Panc1 (cell line): ENCODE results near the gene S1PR2. TPM values are rescaled to one million over a fixed set of nuclear protein-coding genes. Genes with fewer than 3 reads are reported as not detected.

Experiments
- ATAC-seq: fragments of 200-7000 bp; cut with Tn5 transposase; 2 replicates; pipeline ENCODE4 v1.9.1; 2020; ENCODE audit warnings: mild to moderate bottlenecking, moderate library complexity
- BruUV-seq: library from RNA; stranded (reverse); fragments of 400-500 nt; replicated peaks from 2 replicates; lab custom pipeline; 2021; lab: Mats Ljungman, UMichigan
- CTCF ChIA-PET: fragments of 300-600 bp; sonication (Branson Sonifier 250); formaldehyde crosslinking; loops from one replicate; lab custom pipeline; 2022; ENCODE audit warnings: antibody characterized with exemption; lab: Charles Lee
- POLR2A ChIA-PET: fragments of 300-600 bp; sonication (Branson Sonifier 250); formaldehyde crosslinking; loops from one replicate; lab custom pipeline; 2022; ENCODE audit warnings: antibody characterized with exemption; lab: Charles Lee
- DNase-seq: peaks from one replicate; pipeline ENCODE4 v3.0.0-alpha.2; 2010; ENCODE audit warnings: low read depth, low spot score
- H3K27ac ChIP-seq: 2 replicates; pipeline ENCODE4 v1.5.1; 2011; ENCODE audit warnings: mild to moderate bottlenecking, low read length, inconsistent platforms
- H3K27me3 ChIP-seq: fragments of 200-500 bp; sonication (Bioruptor generic); 2 replicates; pipeline ENCODE4 v1.6.0; 2014; ENCODE audit warnings: low read length, inconsistent platforms; ENCODE audit not compliant: control insufficient read depth, insufficient read depth
- H3K36me3 ChIP-seq: fragments of 200-500 bp; sonication (Bioruptor generic); 2 replicates; pipeline ENCODE4 v1.5.1; 2014; ENCODE audit warnings: inconsistent platforms, mild to moderate bottlenecking, low read length, moderate library complexity; ENCODE audit not compliant: control insufficient read depth, insufficient read depth
- H3K4me1 ChIP-seq: 2 replicates; pipeline ENCODE4 v1.5.1; 2011; ENCODE audit warnings: inconsistent platforms, mild to moderate bottlenecking, low read length, moderate library complexity; ENCODE audit not compliant: control insufficient read depth, insufficient read depth
- H3K4me3 ChIP-seq, 2 experiments: 2 replicates each; pipeline ENCODE4 v1.5.1; 2011 to 2012; ENCODE audit warnings: low read depth in 2 of 2, low read length in 2 of 2, mild to moderate bottlenecking in 2 of 2, inconsistent platforms in 1 of 2, moderate library complexity in 1 of 2
- H3K9me3 ChIP-seq: fragments of 200-500 bp; sonication (Bioruptor generic); 2 replicates; pipeline ENCODE4 v1.5.1; 2014; ENCODE audit warnings: low read depth, mild to moderate bottlenecking, inconsistent platforms, low read length, moderate library complexity; ENCODE audit not compliant: control insufficient read depth, insufficient read depth
- POLR2AphosphoS5 ChIP-seq: IDR thresholded peaks from 2 replicates; pipeline ENCODE4 v1.6.1; 2012; ENCODE audit warnings: mild to moderate bottlenecking, low read depth, low read length, moderate library complexity
- SIN3A ChIP-seq: IDR thresholded peaks from 2 replicates; pipeline ENCODE4 v1.6.1; 2012; ENCODE audit warnings: low read depth, mild to moderate bottlenecking, low read length, moderate library complexity, borderline replicate concordance; ENCODE audit not compliant: insufficient read depth
- TCF7L2 ChIP-seq: IDR thresholded peaks from 2 replicates; pipeline ENCODE4 v1.6.1; 2011; ENCODE audit warnings: mild to moderate bottlenecking, low read depth, low read length, inconsistent platforms
- in situ Hi-C: cut with HindIII; loops from 2 replicates; pipeline ENCODE4 v1.10.0; 2016; ENCODE audit warnings: low sequenced_read_pairs, low pct_unique_long_range_greater_than_20kb
- intact Hi-C: fragments of 100-400 bp; cut with micrococcal nuclease; formaldehyde crosslinking; loops from one replicate; pipeline ENCODE4 v1.10.0; 2022; ENCODE audit not compliant: unreplicated experiment
- total RNA-seq: library from RNA; stranded (reverse); gene quantifications from one replicate; pipeline ENCODE4 v1.2.1, GENCODE V29; 2021; ENCODE audit not compliant: unreplicated experiment
- TF ChIP-seq, protein P1 (sequence below), 2 experiments: IDR thresholded peaks; 2 replicates each; pipeline ENCODE4 v1.6.1; 2011 to 2012; ENCODE audit warnings: low read depth in 2 of 2, control low read depth in 1 of 2, low read length in 1 of 2, mild to moderate bottlenecking in 1 of 2, moderate library complexity in 1 of 2; ENCODE audit not compliant: insufficient read depth in 1 of 2
- TF ChIP-seq, protein P2 (sequence below): fragments of 450-650 bp; IDR thresholded peaks from 2 replicates; pipeline ENCODE4 v1.5.1; 2017; ENCODE audit warnings: mild to moderate bottlenecking

Gene S1PR2
- total RNA-seq, 1 experiment from 2014 or later: 2.9 TPM

DNA sequence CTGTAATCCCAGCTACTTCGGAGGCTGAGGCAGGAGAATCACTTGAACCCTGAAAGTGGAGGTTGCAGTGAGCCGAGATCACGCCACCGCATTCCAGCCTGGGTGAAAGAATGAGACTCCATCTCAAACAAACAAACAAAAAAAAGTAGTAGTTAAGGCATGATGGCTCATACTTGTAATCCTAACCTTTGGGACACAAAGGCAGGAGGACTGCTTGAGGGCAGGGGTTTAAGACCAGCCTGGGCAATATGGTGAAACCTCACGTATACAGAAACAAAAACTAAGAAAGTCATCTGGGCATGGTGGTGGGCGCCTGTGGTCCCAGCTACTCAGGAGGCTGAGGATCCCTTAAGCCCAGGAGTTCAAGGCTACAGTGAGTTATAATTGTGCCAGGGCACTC is 38.2 kb downstream of the S1PR2 start:
- ATAC-seq (no peak), DNase-seq (no peak)
- ChIA-PET CTCF (no interaction called here), POLR2A (no interaction called here)
- in situ Hi-C loops: no loop called here
- TF ChIP-seq SIN3A: no peak
- TF ChIP-seq, protein P1, sequence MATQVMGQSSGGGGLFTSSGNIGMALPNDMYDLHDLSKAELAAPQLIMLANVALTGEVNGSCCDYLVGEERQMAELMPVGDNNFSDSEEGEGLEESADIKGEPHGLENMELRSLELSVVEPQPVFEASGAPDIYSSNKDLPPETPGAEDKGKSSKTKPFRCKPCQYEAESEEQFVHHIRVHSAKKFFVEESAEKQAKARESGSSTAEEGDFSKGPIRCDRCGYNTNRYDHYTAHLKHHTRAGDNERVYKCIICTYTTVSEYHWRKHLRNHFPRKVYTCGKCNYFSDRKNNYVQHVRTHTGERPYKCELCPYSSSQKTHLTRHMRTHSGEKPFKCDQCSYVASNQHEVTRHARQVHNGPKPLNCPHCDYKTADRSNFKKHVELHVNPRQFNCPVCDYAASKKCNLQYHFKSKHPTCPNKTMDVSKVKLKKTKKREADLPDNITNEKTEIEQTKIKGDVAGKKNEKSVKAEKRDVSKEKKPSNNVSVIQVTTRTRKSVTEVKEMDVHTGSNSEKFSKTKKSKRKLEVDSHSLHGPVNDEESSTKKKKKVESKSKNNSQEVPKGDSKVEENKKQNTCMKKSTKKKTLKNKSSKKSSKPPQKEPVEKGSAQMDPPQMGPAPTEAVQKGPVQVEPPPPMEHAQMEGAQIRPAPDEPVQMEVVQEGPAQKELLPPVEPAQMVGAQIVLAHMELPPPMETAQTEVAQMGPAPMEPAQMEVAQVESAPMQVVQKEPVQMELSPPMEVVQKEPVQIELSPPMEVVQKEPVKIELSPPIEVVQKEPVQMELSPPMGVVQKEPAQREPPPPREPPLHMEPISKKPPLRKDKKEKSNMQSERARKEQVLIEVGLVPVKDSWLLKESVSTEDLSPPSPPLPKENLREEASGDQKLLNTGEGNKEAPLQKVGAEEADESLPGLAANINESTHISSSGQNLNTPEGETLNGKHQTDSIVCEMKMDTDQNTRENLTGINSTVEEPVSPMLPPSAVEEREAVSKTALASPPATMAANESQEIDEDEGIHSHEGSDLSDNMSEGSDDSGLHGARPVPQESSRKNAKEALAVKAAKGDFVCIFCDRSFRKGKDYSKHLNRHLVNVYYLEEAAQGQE (IDR thresholded peaks at IDR 0.05; ENCODE audit: insufficient read depth in 1 of 2, low read depth in 2 of 2, low read length in 1 of 2): no peak
- TF ChIP-seq, protein P2, sequence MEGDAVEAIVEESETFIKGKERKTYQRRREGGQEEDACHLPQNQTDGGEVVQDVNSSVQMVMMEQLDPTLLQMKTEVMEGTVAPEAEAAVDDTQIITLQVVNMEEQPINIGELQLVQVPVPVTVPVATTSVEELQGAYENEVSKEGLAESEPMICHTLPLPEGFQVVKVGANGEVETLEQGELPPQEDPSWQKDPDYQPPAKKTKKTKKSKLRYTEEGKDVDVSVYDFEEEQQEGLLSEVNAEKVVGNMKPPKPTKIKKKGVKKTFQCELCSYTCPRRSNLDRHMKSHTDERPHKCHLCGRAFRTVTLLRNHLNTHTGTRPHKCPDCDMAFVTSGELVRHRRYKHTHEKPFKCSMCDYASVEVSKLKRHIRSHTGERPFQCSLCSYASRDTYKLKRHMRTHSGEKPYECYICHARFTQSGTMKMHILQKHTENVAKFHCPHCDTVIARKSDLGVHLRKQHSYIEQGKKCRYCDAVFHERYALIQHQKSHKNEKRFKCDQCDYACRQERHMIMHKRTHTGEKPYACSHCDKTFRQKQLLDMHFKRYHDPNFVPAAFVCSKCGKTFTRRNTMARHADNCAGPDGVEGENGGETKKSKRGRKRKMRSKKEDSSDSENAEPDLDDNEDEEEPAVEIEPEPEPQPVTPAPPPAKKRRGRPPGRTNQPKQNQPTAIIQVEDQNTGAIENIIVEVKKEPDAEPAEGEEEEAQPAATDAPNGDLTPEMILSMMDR: no peak
- TF ChIP-seq TCF7L2: no peak
- no peak for TF ChIP-seq POLR2AphosphoS5
- Histone ChIP-seq H3K27me3 (no peaks in the 10 kb centered on the region), H3K4me3 (peak overlapping the region; percentile 82 to 91; a peak in 3 of 4 replicates), H3K4me1 (peaks cover 22% of the 10 kb centered on the region; the same call in 1 of the 2 replicates), H3K36me3 (no peaks in the 10 kb centered on the region; the same call in 1 of the 2 replicates), H3K9me3 (no peaks in the 10 kb centered on the region), H3K27ac (peak overlapping the region; percentile 94)
- intact Hi-C loops: no loop called here
- BruUV-seq: no TSS peak

DNA sequence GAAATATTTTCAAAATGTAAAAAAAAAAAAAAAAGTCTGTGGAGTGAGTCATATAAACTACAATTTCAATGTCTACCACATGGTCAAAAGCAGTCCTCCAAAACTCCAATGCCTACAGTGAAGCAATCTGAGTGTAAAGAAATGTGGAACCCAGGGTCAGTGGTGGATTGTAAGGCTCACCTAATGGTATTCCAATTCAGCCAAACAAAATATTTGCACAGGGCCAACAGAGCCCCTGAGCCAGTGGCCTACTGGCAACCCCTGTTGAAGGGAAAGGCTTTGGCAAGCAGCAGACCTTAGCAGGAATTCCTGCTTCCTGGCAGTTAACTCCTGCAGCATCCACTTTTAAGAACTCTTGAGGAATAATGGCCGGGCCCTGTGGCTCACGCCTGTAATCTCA is 39.8 kb downstream of the S1PR2 start:
- no peak for ATAC-seq
- intact Hi-C loops: no loop called here

More for the DNA sequence above, 39.8 kb downstream of the S1PR2 start:
- ChIA-PET CTCF (no interaction called here), POLR2A (no interaction called here)
- no peaks in the 10 kb centered on the region for H3K27me3 ChIP-seq
- BruUV-seq: no TSS peak
- no peak overlapping the region for H3K4me3 ChIP-seq
- no peak for DNase-seq
- H3K27ac ChIP-seq: 0 out of 2 replicates have a peak overlapping the region, but pooled peaks have one; percentile 9
- in situ Hi-C loops: no loop called here
- no peaks in the 10 kb centered on the region; the same call in 1 of the 2 replicates for H3K36me3 ChIP-seq
- TF ChIP-seq POLR2AphosphoS5 (no peak), TCF7L2 (no peak), SIN3A (no peak)
- TF ChIP-seq, protein P2: no peak
- TF ChIP-seq, protein P1 (IDR thresholded peaks at IDR 0.05; ENCODE audit: insufficient read depth in 1 of 2, low read depth in 2 of 2, low read length in 1 of 2): no peak
- no peaks in the 10 kb centered on the region for H3K9me3 ChIP-seq
- H3K4me1 ChIP-seq: peaks cover 22% of the 10 kb centered on the region; the same call in 1 of the 2 replicates
